Skeletal muscle tissue (tissue), 1 donor: ENCODE data around the gene CRY2. TPM values are rescaled to one million over a fixed set of nuclear protein-coding genes. Genes with fewer than 3 reads are reported as not detected.

ENCODE experiments used
- total RNA-seq: library from RNA; depleted of rRNA; stranded (reverse); fragments of >200 nt; gene quantifications from one replicate; pipeline ENCODE4 v1.2.3, GENCODE V29; 2014

The CRY2 gene
- total RNA-seq, 1 donor from 2014 or later = 37.6 TPM

Other genes with a start within 250 kb of the CRY2 start
- 3.1 TPM for gene CHST1, start 181.9 kb upstream of the CRY2 start, total RNA-seq
- gene SLC35C1, start 42.3 kb upstream of the CRY2 start, total RNA-seq = 2.6 TPM
- gene MAPK8IP1, start 38.2 kb downstream of the CRY2 start, total RNA-seq = 18.8 TPM
- gene FREY1, start 59.8 kb downstream of the CRY2 start, total RNA-seq = 1.6 TPM
- 20.4 TPM for gene PEX16, start 70.4 kb downstream of the CRY2 start, total RNA-seq
- not detected for gene LARGE2, start 75.2 kb downstream of the CRY2 start, total RNA-seq